Measurements from ENCODE around the gene FUZ. TPM values are rescaled to one million over a fixed set of nuclear protein-coding genes. Genes with fewer than 3 reads are reported as not detected.

FUZ gene
- total RNA-seq, 2 donors from 2014 or later, result 7.4 to 14.9 TPM

DNA sequence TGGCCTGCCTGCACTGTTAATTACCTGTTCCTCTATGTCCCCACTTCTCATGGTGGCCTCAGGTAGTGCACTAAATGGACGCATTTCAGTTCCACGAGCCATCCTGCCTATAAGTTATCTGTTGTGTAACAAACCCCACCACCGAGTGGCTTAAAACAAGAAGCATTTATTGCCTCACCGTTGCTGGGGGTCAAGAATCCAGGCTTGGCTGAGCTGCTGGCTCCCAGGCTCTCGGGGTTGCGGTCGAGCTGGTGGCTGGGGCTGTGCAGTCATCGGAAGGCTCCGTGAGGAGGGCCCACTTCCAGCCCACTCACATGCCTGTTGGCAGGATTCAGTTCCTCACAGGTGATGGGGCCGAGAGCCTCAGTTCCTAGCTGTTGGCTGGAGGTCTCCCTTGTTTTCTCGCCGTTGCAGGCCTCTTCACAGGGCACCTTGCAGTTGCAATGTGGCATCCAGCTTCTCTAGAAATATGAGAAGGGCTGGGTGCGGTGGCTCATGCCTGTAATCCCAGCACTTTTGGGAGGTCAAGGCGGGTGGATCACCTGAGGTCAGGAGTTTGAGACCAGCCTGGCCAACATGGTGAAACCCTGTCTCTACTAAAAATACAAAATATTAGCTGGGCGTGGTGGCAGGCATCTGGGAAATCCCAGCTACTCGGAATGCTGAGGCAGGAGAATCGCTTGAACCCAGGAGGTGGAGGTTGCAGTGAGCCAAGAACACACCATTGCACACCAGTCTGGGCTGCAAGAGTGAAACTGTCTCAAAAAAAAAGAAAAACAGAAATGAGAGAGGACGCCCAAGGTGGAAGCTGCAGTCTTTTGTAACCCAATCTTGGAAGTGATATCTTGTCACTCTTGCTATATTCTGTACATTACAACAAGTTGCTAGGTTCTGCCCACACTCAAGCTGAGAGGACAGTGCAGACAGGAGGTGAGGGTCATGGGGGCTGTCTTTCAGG, 31.3 kb upstream of the FUZ start:
- Histone ChIP-seq H3K4me3 (no peak overlapping the region), H3K9me3 (no peaks in the 10 kb centered on the region), H3K27me3 (no peaks in the 10 kb centered on the region), H3K9ac (ENCODE audit: low read depth in 2 of 2, low read length in 2 of 2) (no peak overlapping the region), H3K4me1 (no peaks in the 10 kb centered on the region), H3K27ac (no peak overlapping the region), H3K36me3 (no peaks in the 10 kb centered on the region)
- no peak for DNase-seq
- TF ChIP-seq, protein P1, sequence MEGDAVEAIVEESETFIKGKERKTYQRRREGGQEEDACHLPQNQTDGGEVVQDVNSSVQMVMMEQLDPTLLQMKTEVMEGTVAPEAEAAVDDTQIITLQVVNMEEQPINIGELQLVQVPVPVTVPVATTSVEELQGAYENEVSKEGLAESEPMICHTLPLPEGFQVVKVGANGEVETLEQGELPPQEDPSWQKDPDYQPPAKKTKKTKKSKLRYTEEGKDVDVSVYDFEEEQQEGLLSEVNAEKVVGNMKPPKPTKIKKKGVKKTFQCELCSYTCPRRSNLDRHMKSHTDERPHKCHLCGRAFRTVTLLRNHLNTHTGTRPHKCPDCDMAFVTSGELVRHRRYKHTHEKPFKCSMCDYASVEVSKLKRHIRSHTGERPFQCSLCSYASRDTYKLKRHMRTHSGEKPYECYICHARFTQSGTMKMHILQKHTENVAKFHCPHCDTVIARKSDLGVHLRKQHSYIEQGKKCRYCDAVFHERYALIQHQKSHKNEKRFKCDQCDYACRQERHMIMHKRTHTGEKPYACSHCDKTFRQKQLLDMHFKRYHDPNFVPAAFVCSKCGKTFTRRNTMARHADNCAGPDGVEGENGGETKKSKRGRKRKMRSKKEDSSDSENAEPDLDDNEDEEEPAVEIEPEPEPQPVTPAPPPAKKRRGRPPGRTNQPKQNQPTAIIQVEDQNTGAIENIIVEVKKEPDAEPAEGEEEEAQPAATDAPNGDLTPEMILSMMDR (IDR thresholded peaks at IDR 0.05), result no peak
- intact Hi-C loops (cut with DNase I), result no loop called here

DNA sequence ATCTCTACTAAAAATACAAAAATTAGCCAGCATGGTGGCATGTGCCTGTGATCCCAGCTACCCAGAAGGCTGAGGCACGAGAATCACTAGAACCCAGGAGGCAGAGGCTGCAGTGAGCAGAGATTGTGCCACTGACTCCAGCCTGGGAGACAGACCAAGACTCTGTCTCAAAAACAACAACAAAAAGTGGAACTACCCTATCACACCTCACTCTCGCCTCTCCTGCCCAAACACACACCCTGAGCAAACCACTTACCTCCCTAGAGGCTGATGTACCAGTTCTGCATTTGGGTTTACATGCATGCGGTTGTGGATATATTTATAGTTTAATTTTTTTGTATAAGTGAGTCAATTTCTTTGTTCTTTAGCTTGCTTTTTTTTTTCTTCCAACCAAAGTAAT, 30.2 kb upstream of the FUZ start:
- H3K9ac ChIP-seq (ENCODE audit: low read depth in 2 of 2, low read length in 2 of 2), result no peak overlapping the region
- no peaks in the 10 kb centered on the region for H3K9me3 ChIP-seq
- TF ChIP-seq, protein P1 (IDR thresholded peaks at IDR 0.05), result no peak
- no peaks in the 10 kb centered on the region for H3K27me3 ChIP-seq
- no peak overlapping the region for H3K4me3 ChIP-seq
- H3K4me1 ChIP-seq, result no peaks in the 10 kb centered on the region
- H3K36me3 ChIP-seq, result no peaks in the 10 kb centered on the region
- DNase-seq, result no peak
- no peak overlapping the region for H3K27ac ChIP-seq
- intact Hi-C loops (cut with DNase I), result no loop called here

DNA sequence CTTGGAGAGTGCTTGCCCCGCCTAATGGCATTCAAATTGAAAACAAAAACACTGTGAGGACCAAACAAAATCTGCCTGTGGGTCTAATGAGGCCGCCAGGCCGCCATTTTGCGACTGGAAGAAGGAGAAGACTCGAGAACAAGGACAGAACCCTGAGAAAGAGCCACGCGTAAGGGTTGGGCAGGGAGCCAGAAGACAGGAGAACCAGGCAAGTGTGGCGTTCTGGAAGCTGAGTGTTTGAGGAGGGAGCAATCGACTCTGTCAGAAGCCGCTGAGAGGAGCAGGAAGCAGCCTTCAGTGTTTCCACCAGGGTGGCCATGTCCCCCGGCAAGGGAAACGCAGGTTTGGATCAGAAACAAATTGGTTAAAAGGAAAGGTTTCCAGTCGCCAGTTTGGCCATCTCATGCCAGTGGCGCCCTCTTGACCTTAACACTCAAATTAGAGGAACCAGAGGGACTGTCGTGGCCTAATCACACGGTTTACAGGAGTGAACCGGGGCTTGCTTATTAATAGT, 27.7 kb upstream of the FUZ start:
- DNase-seq, result no peak
- H3K4me3 ChIP-seq, result no peak overlapping the region
- TF ChIP-seq, protein P1 (IDR thresholded peaks at IDR 0.05), result no peak
- no peak overlapping the region for H3K27ac ChIP-seq
- H3K36me3 ChIP-seq, result peaks cover 4% of the 10 kb centered on the region
- no peaks in the 10 kb centered on the region for H3K27me3 ChIP-seq
- no peaks in the 10 kb centered on the region for H3K9me3 ChIP-seq
- no peak overlapping the region for H3K9ac ChIP-seq (ENCODE audit: low read depth in 2 of 2, low read length in 2 of 2)
- intact Hi-C loops (cut with DNase I), result no loop called here
- H3K4me1 ChIP-seq, result no peaks in the 10 kb centered on the region

DNA sequence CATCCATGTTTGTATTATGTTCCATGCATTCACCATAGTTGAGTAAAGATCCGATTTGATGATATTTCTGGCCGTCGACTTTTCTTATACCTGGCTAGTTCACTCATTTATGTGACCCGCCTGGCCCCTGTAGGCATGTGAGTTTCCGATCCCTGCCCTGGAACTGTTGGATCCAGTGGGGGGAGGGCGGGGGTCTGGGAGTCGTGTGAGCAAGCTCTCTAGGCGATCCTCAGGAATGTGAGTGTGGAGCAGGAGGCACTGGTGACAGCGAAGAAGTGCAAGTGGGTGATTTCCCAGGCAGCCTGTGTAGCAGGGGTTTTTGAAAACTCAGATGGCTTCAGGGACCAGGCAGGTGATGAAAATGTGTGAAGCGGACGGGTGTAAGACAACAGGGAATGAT, 27.2 kb upstream of the FUZ start:
- intact Hi-C loops (cut with DNase I), result no loop called here
- Histone ChIP-seq H3K4me3 (no peak overlapping the region), H3K9ac (ENCODE audit: low read depth in 2 of 2, low read length in 2 of 2) (no peak overlapping the region), H3K9me3 (no peaks in the 10 kb centered on the region), H3K27me3 (no peaks in the 10 kb centered on the region), H3K27ac (no peak overlapping the region), H3K4me1 (no peaks in the 10 kb centered on the region), H3K36me3 (peaks cover 9% of the 10 kb centered on the region)
- no peak for DNase-seq
- TF ChIP-seq, protein P1 (IDR thresholded peaks at IDR 0.05), result no peak

DNA sequence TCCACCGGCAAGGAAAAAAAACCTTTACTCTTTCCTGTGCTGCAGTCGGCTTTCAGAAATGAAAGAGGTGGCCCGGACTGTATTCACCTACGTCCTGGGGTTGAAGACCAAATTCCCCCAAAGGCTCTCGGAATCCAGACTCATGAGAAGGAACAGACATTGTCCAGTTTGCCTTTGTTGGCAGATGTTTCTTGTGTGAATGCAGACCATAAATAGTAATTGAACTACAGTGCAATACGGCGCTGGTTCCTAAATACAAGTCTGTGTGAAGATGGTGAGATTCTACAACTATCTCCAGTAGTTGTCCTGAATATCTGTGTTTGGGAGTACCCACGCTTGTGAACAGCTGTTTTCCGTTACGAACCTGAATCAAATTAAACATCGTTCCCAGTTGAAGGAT, 26.6 kb upstream of the FUZ start:
- no peak overlapping the region for H3K27ac ChIP-seq
- H3K9me3 ChIP-seq, result no peaks in the 10 kb centered on the region
- no peaks in the 10 kb centered on the region for H3K27me3 ChIP-seq
- intact Hi-C loops (cut with DNase I), result no loop called here
- H3K4me3 ChIP-seq, result no peak overlapping the region
- H3K36me3 ChIP-seq, result peaks cover 9% of the 10 kb centered on the region
- H3K4me1 ChIP-seq, result no peaks in the 10 kb centered on the region
- no peak for DNase-seq
- H3K9ac ChIP-seq (ENCODE audit: low read depth in 2 of 2, low read length in 2 of 2), result no peak overlapping the region
- TF ChIP-seq, protein P1 (IDR thresholded peaks at IDR 0.05), result no peak

All from colonic mucosa (tissue), 4 donors.